Testis (tissue), 3 donors: ENCODE data around the gene PSMA2. TPM values are rescaled to one million over a fixed set of nuclear protein-coding genes. Genes with fewer than 3 reads are reported as not detected.

ENCODE experiments used
- DNase-seq: peaks from one replicate; pipeline ENCODE4 v3.0.0-alpha.2; 2019
- H3K27ac ChIP-seq, 2 donors: fragments of 200-600 bp; sonication (generic); one replicate each; pipeline ENCODE4 v1.5.1; 2019
- H3K27me3 ChIP-seq: fragments of 200-600 bp; sonication (generic); one replicate; pipeline ENCODE4 v1.5.1; 2019
- H3K36me3 ChIP-seq: fragments of 200-600 bp; sonication (generic); one replicate; pipeline ENCODE4 v1.5.1; 2017; ENCODE audit warnings: low read depth; ENCODE audit errors: missing control alignments
- H3K4me1 ChIP-seq: fragments of 200-600 bp; sonication (generic); one replicate; pipeline ENCODE4 v1.5.1; 2019
- H3K4me3 ChIP-seq, 2 donors: fragments of 200-600 bp; sonication (generic); one replicate each; pipeline ENCODE4 v1.5.1; 2017 to 2019
- H3K9me3 ChIP-seq: fragments of 200-600 bp; sonication (generic); one replicate; pipeline ENCODE4 v1.5.1; 2017
- CTCF ChIP-seq, 3 experiments: fragments of 450-650 bp in 2 of 3; fragments of 200-600 bp in 1 of 3; sonication (generic) in 1 of 3; IDR thresholded peaks; one replicate each; pipeline ENCODE4 v1.5.1; 2016 to 2019; ENCODE audit warnings: antibody characterized with exemption in 3 of 3, mild to moderate bottlenecking in 2 of 3, moderate library complexity in 1 of 3
- POLR2A ChIP-seq: fragments of 450-650 bp; IDR thresholded peaks from one replicate; pipeline ENCODE4 v1.6.1; 2017; ENCODE audit warnings: antibody characterized with exemption, mild to moderate bottlenecking, moderate library complexity
- WGBS, 2 donors: methylation state at CpG; one replicate each; pipeline ENCODE4 v1.1.5; 2018; 5-methylcytosine and 5-hydroxymethylcytosine counted together
- intact Hi-C: fragments of 100-400 bp; cut with DNase I; formaldehyde crosslinking; loops from one replicate; pipeline ENCODE4 v1.15.1; 2023; ENCODE audit warnings: low total_unique reads
- polyA plus RNA-seq: library from polyadenylated mRNA; stranded (reverse); fragments of 350-450 nt; fragmentation: Illumina TruSeq; extraction: RNeasy Lipid Tissue Mini Kit (QIAGEN cat#74804); gene quantifications from one replicate; pipeline ENCODE4 v1.2.3, GENCODE V29; 2014; ENCODE audit warnings: low read depth, low replicate concordance; ENCODE audit not compliant: insufficient read depth
- total RNA-seq, 2 donors: library from RNA; depleted of rRNA; stranded (reverse); fragments of >200 nt; gene quantifications; one replicate each; pipeline ENCODE4 v1.2.3, GENCODE V29; 2016

The PSMA2 gene
- total and polyA plus RNA-seq, 3 donors from 2014 or later, result 50.1 to 114 (median 50.9) TPM

- intact Hi-C loops, result no loop called here
- WGBS, 2 donors, result 59 to 67% methylated on average over 6 of the region's 6 CpGs
- no peak for DNase-seq
- Histone ChIP-seq H3K27me3 (no peaks in the 10 kb centered on the region), H3K27ac (no peak overlapping the region), H3K4me1 (no peaks in the 10 kb centered on the region), H3K9me3 (no peaks in the 10 kb centered on the region), H3K4me3 (no peak overlapping the region), H3K36me3 (no peaks in the 10 kb centered on the region)
- TF ChIP-seq POLR2A (no peak), CTCF (IDR thresholded peaks at IDR 0.05) (no peak)
Measured at GRCh38 chr7:42964849-42965805, 33.2 kb upstream of the PSMA2 start.

- H3K36me3 ChIP-seq, result no peaks in the 10 kb centered on the region
Measured at GRCh38 chr7:42964293-42964692, 32.3 kb upstream of the PSMA2 start.

DNA sequence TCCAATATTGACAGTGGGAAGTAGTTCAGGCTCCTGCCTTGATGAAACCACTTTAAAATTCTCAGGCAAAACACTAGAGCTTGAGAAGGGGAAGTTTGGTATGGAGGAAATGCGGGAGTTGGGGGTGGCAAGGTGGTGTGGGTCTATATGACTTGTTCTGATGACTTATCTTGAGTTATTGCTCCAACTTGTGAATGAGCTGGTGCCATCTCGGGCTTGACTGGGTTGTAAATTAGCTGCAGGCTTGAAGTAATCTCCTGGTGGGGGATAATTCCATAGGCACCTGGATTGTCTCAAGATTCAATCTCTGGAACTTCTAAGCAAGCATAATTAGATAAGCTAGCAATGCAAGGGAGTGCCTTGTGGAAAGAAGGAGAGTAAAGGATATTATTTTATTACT, 29.2 kb upstream of the PSMA2 start:
- Histone ChIP-seq H3K36me3 (no peaks in the 10 kb centered on the region), H3K9me3 (no peaks in the 10 kb centered on the region), H3K27me3 (no peaks in the 10 kb centered on the region), H3K4me1 (no peaks in the 10 kb centered on the region), H3K27ac (no peak overlapping the region), H3K4me3 (no peak overlapping the region)
- WGBS, 2 donors, result 77 to 78% methylated on average over 2 of the region's 2 CpGs
- intact Hi-C loops, result no loop called here
- TF ChIP-seq CTCF (IDR thresholded peaks at IDR 0.05) (no peak), POLR2A (no peak)
- DNase-seq, result no peak

More at GRCh38 chr7:42964293-42964692, 32.3 kb upstream of the PSMA2 start:
- intact Hi-C loops, result no loop called here
- H3K27me3 ChIP-seq, result no peaks in the 10 kb centered on the region
- H3K9me3 ChIP-seq, result no peaks in the 10 kb centered on the region
- WGBS, 2 donors, result 35 to 50% methylated on average over 2 of the region's 2 CpGs
- no peak overlapping the region for H3K4me3 ChIP-seq
- H3K4me1 ChIP-seq, result no peaks in the 10 kb centered on the region
- no peak for DNase-seq
- TF ChIP-seq POLR2A (no peak), CTCF (IDR thresholded peaks at IDR 0.05) (no peak)
- no peak overlapping the region for H3K27ac ChIP-seq

DNA sequence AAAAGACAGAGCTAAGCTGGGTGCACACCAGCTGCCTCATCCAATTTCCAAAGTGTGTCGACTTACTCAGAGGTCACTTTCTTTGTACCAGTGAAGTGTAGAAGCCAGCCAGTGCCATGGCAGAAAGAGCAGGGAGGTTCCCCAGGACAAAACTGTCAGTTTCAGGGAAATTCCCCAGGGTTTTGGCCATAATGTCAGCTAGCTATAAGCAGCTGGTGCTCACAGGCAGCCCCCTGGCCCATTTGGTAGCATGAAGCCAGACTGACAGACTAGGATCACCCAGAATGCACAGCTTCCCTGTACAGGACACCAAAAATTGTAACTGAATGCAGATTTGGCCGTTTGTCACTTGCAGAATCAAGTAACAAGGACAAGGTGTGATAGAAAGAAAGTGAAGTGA, 28.8 kb upstream of the PSMA2 start:
- Histone ChIP-seq H3K4me3 (no peak overlapping the region), H3K27ac (no peak overlapping the region), H3K27me3 (no peaks in the 10 kb centered on the region), H3K36me3 (no peaks in the 10 kb centered on the region), H3K4me1 (no peaks in the 10 kb centered on the region), H3K9me3 (no peaks in the 10 kb centered on the region)
- 77 to 90% methylated on average over 2 of the region's 2 CpGs for WGBS, 2 donors
- no peak for TF ChIP-seq CTCF (IDR thresholded peaks at IDR 0.05)
- no peak for TF ChIP-seq POLR2A
- DNase-seq, result no peak
- intact Hi-C loops, result no loop called here
